ENCODE results near the gene ANKRD44. TPM values are rescaled to one million over a fixed set of nuclear protein-coding genes. Genes with fewer than 3 reads are reported as not detected.

The ANKRD44 gene
- polyA plus RNA-seq, 1 experiment = 14.7 TPM

DNA sequence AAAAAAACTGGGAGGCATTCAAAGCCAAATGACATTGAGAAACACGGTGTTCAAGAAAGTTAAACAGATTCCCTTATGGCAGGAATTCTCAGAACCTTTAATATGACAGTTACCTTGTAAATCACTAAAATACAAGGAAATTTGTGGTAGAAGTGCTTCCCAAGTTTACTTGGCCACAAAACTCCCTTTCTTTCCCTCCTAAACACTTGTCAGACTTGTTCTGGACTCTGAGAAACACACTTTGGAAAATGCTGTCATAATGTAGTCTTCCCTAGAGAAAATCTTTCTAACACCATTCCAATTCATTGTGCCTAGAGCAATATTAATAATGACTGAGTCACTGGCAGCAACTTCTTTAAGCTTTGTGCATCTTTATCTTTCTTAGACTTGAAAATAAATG is 140.4 kb downstream of the ANKRD44 start:
- Histone ChIP-seq H3K27ac (ENCODE audit: low read depth, low read length) (no peak overlapping the region), H3K4me3 (ENCODE audit: low read depth, low read length) (no peak overlapping the region), H3K27me3 (ENCODE audit: control insufficient read depth, insufficient read depth, low read length) (no peaks in the 10 kb centered on the region), H3K9me3 (ENCODE audit: control insufficient read depth, insufficient read depth, low read length) (no peaks in the 10 kb centered on the region)
- ChIA-PET CTCF (interaction anchor here (0.5 to 5.7 kb wide), 4 partner anchors 8 to 371 kb away, joined by 3 to 59 read pairs (median 4); no protein-coding TSS in a partner anchor), POLR2A (no interaction called here)
- DNase-seq (ENCODE audit: low read depth, low spot score) = no peak
- no peak for TF ChIP-seq CTCF (IDR thresholded peaks at IDR 0.05; ENCODE audit: low read depth, low read length)

DNA sequence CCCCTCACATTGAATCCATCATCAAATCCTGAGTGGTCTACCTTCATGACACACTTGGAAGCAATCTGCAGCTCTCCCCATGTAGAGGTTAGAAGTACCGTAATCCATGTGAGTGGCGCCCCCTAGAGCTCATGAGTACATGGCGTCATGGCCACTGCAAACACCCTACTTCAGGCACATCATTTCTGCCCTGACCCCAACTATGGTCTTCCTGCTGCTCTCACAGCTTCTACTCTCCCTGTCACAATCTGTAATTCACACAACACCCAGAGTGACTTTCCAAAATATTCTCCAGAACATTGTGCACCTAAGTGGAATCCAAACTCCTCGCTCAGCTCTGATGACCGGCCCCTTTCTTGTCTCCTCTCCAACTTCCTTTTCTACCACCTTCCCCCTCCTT is 141.9 kb downstream of the ANKRD44 start:
- Histone ChIP-seq H3K9me3 (ENCODE audit: control insufficient read depth, insufficient read depth, low read length) (no peaks in the 10 kb centered on the region), H3K27ac (ENCODE audit: low read depth, low read length) (no peak overlapping the region), H3K4me3 (ENCODE audit: low read depth, low read length) (no peak overlapping the region), H3K27me3 (ENCODE audit: control insufficient read depth, insufficient read depth, low read length) (no peaks in the 10 kb centered on the region)
- no peak for DNase-seq (ENCODE audit: low read depth, low spot score)
- ChIA-PET POLR2A (no interaction called here), CTCF (interaction anchor here (0.6 to 5.7 kb wide), 21 partner anchors 9 to 610 kb away, joined by 3 to 59 read pairs (median 4); no protein-coding TSS in a partner anchor)
- peak; percentile 54 for TF ChIP-seq CTCF (IDR thresholded peaks at IDR 0.05; ENCODE audit: low read depth, low read length)

DNA sequence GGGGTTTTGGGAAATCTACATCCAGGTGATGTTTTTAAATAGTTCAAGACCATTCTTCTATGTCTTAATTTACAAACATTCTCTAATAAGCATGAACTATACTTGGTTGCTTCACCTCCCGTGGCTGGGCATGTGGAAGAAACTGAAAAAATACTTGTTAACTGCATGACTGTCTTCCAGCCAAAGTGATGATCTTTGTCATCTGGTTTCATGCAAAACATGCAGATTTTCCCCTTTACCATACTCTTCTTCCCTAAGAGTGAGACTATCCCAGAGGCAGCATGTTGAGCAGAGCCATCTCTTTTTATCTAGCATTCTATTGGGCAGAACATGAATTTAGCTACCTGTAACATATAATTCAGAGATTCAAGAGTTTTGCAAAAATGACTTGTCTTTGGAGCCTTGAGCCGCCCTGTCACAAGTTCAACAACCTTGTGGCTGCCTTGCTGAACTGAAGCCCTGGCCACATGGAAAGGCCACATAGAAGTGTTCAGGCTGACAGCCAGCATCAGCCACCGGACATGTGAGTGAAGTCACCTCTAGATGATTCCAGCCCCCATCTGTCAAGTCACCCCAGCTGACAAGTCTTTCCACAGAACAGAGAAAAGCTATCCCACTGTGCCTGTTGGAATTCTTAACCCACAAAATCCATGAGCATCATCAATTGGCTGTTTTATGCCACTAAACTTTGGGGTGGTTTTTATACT is 142.8 kb downstream of the ANKRD44 start:
- POLR2A ChIA-PET = no interaction called here
- Histone ChIP-seq H3K4me3 (ENCODE audit: low read depth, low read length) (no peak overlapping the region), H3K27me3 (ENCODE audit: control insufficient read depth, insufficient read depth, low read length) (no peaks in the 10 kb centered on the region), H3K27ac (ENCODE audit: low read depth, low read length) (no peak overlapping the region), H3K9me3 (ENCODE audit: control insufficient read depth, insufficient read depth, low read length) (no peaks in the 10 kb centered on the region)
- CTCF ChIA-PET = interaction anchor here (0.6 to 5.7 kb wide), 24 partner anchors 9 to 611 kb away, joined by 3 to 59 read pairs (median 4); no protein-coding TSS in a partner anchor
- DNase-seq (ENCODE audit: low read depth, low spot score) = no peak
- no peak for TF ChIP-seq CTCF (IDR thresholded peaks at IDR 0.05; ENCODE audit: low read depth, low read length)

DNA sequence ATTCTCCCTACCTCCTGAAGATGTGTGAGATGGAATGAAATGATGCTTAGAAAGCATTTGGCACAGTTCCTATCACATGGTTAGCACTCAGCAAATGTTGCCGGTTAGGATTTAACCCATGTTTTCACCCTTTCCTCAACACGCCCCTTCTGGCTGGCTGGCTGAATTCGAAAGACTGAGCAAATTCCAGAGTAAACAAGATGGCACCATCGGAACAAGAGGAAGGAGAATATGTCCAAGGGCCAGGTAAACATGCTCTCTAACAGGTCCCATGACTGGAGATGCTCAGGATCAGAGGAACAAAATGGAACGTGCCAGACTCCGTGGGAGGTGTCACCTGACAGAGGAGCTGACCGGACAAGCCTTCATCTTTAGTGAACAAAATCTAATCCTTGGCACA is 145.6 kb downstream of the ANKRD44 start:
- no peak overlapping the region for H3K27ac ChIP-seq (ENCODE audit: low read depth, low read length)
- H3K27me3 ChIP-seq (ENCODE audit: control insufficient read depth, insufficient read depth, low read length) = no peaks in the 10 kb centered on the region
- no peaks in the 10 kb centered on the region for H3K9me3 ChIP-seq (ENCODE audit: control insufficient read depth, insufficient read depth, low read length)
- no peak overlapping the region for H3K4me3 ChIP-seq (ENCODE audit: low read depth, low read length)
- DNase-seq (ENCODE audit: low read depth, low spot score) = no peak
- ChIA-PET CTCF (no interaction called here), POLR2A (no interaction called here)
- no peak for TF ChIP-seq CTCF (IDR thresholded peaks at IDR 0.05; ENCODE audit: low read depth, low read length)

GRCh38 chr2:197164141-197164754 is 146.3 kb downstream of the ANKRD44 start:
- CTCF ChIA-PET = interaction anchor here (2.5 kb wide), 1 partner anchor 51 kb away, joined by 9 read pairs; no protein-coding TSS in a partner anchor
- H3K27me3 ChIP-seq (ENCODE audit: control insufficient read depth, insufficient read depth, low read length) = no peaks in the 10 kb centered on the region
- no peaks in the 10 kb centered on the region for H3K9me3 ChIP-seq (ENCODE audit: control insufficient read depth, insufficient read depth, low read length)
- no peak overlapping the region for H3K4me3 ChIP-seq (ENCODE audit: low read depth, low read length)
- TF ChIP-seq CTCF (IDR thresholded peaks at IDR 0.05; ENCODE audit: low read depth, low read length) = no peak
- H3K27ac ChIP-seq (ENCODE audit: low read depth, low read length) = no peak overlapping the region
- DNase-seq (ENCODE audit: low read depth, low spot score) = no peak
- POLR2A ChIA-PET = no interaction called here

All from AG04450 (cell line).